ENCODE results near the gene ZNF611.

Gene ZNF611

DNA sequence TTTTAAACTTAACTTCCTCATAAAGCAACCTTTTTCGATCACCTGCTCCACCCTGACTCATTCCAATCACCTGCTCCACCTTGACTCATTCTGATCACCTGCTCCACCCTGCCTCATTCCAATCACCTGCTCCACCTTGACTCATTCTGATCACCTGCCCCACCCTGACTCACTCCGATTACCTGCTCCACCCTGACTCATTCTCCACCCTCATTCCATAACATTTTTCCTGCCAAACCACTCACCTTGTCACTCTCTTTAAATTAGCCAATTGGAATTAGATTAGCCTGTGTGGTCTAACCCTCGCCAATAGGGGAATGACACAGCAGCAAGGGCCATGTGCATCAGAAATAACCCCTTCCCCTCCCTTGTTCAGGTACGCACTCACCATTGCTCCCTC lies 64.8 kb downstream of the ZNF611 start:
- no peaks in the 10 kb centered on the region for H3K4me1 ChIP-seq (ENCODE audit: control insufficient read depth in 1 of 2, insufficient read depth in 2 of 2, low read length in 2 of 2)

DNA sequence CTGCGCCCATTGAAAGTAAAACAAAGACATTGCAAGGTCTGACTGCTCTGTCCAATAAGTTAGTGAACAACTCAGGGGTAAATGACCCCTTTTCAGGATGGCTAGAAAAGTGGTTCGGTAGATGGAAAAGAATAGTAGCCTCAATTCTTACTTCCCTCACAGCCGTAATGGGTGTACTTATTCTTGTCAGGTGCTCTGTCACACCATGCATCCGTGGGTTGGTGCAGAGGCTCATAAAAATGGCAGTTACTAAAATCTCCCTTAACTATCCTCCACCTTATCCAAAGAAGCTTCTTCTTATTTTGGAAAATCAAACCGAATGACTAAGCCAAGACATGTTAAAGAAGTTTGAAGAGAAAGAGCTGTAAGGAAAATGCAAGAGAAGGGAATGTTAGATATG lies 65.3 kb downstream of the ZNF611 start:
- Histone ChIP-seq H3K9me3 (ENCODE audit: control insufficient read depth in 1 of 2, low read length in 2 of 2) (no peaks in the 10 kb centered on the region), H3K4me1 (ENCODE audit: control insufficient read depth in 1 of 2, insufficient read depth in 2 of 2, low read length in 2 of 2) (no peaks in the 10 kb centered on the region), H3K27me3 (ENCODE audit: low read depth, low read length) (no peaks in the 10 kb centered on the region), H3K36me3 (ENCODE audit: control insufficient read depth in 1 of 2, insufficient read depth in 2 of 2, low read length in 2 of 2) (no peaks in the 10 kb centered on the region), H3K4me3 (ENCODE audit: low read depth in 1 of 2, low read length in 2 of 2) (no peak overlapping the region), H3K27ac (ENCODE audit: low read length) (no peak overlapping the region)

More for the DNA sequence above, 64.8 kb downstream of the ZNF611 start:
- H3K27me3 ChIP-seq (ENCODE audit: low read depth, low read length) = no peaks in the 10 kb centered on the region
- no peak overlapping the region for H3K4me3 ChIP-seq (ENCODE audit: low read depth in 1 of 2, low read length in 2 of 2)
- no peaks in the 10 kb centered on the region for H3K36me3 ChIP-seq (ENCODE audit: control insufficient read depth in 1 of 2, insufficient read depth in 2 of 2, low read length in 2 of 2)
- H3K9me3 ChIP-seq (ENCODE audit: control insufficient read depth in 1 of 2, low read length in 2 of 2) = no peaks in the 10 kb centered on the region
- no peak overlapping the region for H3K27ac ChIP-seq (ENCODE audit: low read length)

DNA sequence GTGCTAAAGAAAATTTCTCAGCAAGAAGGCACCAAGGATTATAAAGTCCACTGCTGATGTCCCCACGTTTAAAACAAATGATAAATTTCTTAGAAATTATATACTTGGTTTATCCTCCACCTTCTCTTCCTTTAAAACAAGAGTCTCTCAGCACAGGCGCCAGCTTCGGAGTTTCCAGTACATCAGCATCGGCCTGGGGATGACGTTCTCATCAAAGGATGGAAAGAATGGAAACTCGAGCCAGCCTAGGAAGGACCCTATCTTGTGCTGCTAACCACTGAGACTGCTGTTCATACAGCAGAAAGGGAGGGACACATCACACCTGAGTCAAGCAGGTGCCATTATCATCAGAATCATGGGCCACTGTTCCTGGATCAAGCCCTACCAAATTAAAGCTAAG lies 66.9 kb downstream of the ZNF611 start:
- H3K27ac ChIP-seq (ENCODE audit: low read length) = no peak overlapping the region
- H3K4me3 ChIP-seq (ENCODE audit: low read depth in 1 of 2, low read length in 2 of 2) = no peak overlapping the region
- no peaks in the 10 kb centered on the region for H3K36me3 ChIP-seq (ENCODE audit: control insufficient read depth in 1 of 2, insufficient read depth in 2 of 2, low read length in 2 of 2)
- H3K4me1 ChIP-seq (ENCODE audit: control insufficient read depth in 1 of 2, insufficient read depth in 2 of 2, low read length in 2 of 2) = no peaks in the 10 kb centered on the region
- no peaks in the 10 kb centered on the region for H3K9me3 ChIP-seq (ENCODE audit: control insufficient read depth in 1 of 2, low read length in 2 of 2)
- H3K27me3 ChIP-seq (ENCODE audit: low read depth, low read length) = no peaks in the 10 kb centered on the region

DNA sequence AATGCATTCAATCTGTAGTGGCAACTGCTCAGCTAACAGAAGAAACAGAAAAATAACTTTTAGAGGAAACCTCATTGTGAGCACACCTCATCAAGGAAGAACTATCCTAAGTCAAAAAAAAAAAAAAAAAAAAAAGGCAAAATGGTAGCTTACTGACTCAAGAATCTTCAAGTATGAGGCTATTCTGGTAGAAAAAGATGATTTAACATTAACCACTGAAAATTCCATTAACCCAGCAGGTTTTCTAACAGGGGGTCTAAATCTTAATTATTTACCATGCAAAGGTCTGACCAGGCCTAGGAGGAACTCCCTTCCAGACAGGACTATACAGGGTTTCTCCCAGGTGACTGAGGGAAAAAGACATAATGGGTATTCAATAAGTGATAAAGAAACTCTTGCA lies 68.3 kb downstream of the ZNF611 start:
- H3K27ac ChIP-seq (ENCODE audit: low read length) = no peak overlapping the region
- no peaks in the 10 kb centered on the region for H3K4me1 ChIP-seq (ENCODE audit: control insufficient read depth in 1 of 2, insufficient read depth in 2 of 2, low read length in 2 of 2)
- H3K4me3 ChIP-seq (ENCODE audit: low read depth in 1 of 2, low read length in 2 of 2) = no peak overlapping the region
- no peaks in the 10 kb centered on the region for H3K27me3 ChIP-seq (ENCODE audit: low read depth, low read length)
- H3K36me3 ChIP-seq (ENCODE audit: control insufficient read depth in 1 of 2, insufficient read depth in 2 of 2, low read length in 2 of 2) = no peaks in the 10 kb centered on the region
- H3K9me3 ChIP-seq (ENCODE audit: control insufficient read depth in 1 of 2, low read length in 2 of 2) = no peaks in the 10 kb centered on the region

DNA sequence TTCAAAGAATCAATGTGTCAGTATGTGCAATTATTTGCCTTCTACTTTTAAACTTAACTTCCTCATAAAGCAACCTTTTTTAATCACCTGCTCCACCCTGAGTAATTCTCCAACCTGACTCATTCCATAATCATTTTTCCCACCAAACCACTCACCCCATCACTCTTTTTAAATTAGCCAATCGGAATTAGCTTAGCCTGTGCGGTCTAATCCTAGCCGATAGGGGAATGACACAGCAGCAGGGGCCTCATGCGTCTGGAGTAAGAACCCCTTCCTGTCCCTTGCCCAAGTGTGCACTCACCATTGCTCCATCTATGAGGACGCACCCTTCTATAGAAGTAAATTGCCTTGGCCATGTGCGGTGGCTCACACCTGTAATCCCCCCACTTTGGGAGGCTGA lies 69.3 kb downstream of the ZNF611 start:
- H3K36me3 ChIP-seq (ENCODE audit: control insufficient read depth in 1 of 2, insufficient read depth in 2 of 2, low read length in 2 of 2) = no peaks in the 10 kb centered on the region
- no peaks in the 10 kb centered on the region for H3K9me3 ChIP-seq (ENCODE audit: control insufficient read depth in 1 of 2, low read length in 2 of 2)
- H3K27ac ChIP-seq (ENCODE audit: low read length) = no peak overlapping the region
- no peak overlapping the region for H3K4me3 ChIP-seq (ENCODE audit: low read depth in 1 of 2, low read length in 2 of 2)
- H3K27me3 ChIP-seq (ENCODE audit: low read depth, low read length) = no peaks in the 10 kb centered on the region
- H3K4me1 ChIP-seq (ENCODE audit: control insufficient read depth in 1 of 2, insufficient read depth in 2 of 2, low read length in 2 of 2) = no peaks in the 10 kb centered on the region

DNA sequence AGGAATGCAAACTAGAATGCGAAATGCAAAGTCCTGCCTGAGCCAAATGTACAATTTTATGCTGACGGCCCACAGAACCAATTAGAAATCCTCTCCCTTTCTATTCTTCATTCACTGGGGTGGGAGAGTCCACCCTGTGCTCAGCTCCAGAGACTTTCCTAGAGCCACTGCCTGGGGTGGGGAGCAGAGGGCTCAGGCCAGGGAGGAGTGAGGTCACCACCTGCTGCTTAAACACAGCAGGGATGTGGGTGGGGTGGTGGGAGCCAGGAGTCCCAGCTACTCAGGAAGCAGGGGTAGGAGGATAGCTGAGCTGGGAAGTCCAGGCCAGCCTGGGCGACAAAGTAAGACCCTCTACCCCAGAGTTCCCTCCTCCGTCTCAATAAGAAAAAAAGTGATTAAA lies 69.8 kb downstream of the ZNF611 start:
- Histone ChIP-seq H3K36me3 (ENCODE audit: control insufficient read depth in 1 of 2, insufficient read depth in 2 of 2, low read length in 2 of 2) (peaks cover 0 to 4% of the 10 kb centered on the region in 2 donors), H3K4me1 (ENCODE audit: control insufficient read depth in 1 of 2, insufficient read depth in 2 of 2, low read length in 2 of 2) (no peaks in the 10 kb centered on the region), H3K27ac (ENCODE audit: low read length) (no peak overlapping the region), H3K4me3 (ENCODE audit: low read depth in 1 of 2, low read length in 2 of 2) (no peak overlapping the region), H3K9me3 (ENCODE audit: control insufficient read depth in 1 of 2, low read length in 2 of 2) (no peaks in the 10 kb centered on the region), H3K27me3 (ENCODE audit: low read depth, low read length) (no peaks in the 10 kb centered on the region)

DNA sequence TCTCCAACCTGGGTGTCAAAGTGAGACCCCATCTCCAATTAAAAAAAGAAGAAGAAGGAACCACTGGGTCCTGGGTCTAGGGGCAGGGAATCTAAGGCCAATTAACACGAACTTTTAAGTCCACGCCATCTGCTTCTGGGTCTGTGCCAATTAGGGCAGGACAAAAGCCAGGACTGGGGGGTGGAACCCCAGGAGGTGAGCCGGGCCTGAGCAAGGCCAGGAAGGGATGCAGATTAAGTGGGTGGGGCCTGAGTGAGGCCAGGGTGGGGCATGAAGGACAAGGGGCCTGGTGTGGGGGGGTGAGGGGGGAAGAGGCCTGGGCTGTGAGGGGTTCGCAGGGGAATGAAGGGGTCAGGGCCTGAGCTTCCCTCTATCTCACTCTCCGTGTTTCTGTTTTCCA lies 70.4 kb downstream of the ZNF611 start:
- Histone ChIP-seq H3K36me3 (ENCODE audit: control insufficient read depth in 1 of 2, insufficient read depth in 2 of 2, low read length in 2 of 2) (peaks cover 1 to 7% of the 10 kb centered on the region in 2 donors), H3K27ac (ENCODE audit: low read length) (no peak overlapping the region), H3K27me3 (ENCODE audit: low read depth, low read length) (no peaks in the 10 kb centered on the region)

DNA sequence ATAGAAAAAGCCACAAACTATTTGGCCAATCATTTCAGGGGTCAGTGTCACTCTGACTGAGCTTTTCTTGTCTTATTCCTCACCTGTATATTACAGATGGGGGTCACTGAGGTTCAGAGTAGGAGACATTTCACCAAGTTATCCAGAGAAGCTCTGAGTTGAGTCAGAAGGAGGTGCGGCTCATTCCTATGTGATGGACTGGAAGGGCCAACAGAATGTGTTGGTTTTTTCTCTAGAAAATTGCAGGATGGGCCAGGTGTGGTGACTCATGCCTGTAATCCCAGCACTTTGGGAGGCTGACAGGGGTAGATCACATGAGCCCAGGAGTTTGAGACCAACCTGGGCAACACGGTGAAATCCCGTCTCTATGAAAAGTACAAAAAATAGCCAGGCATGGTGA lies 72.2 kb downstream of the ZNF611 start:
- Histone ChIP-seq H3K4me1 (ENCODE audit: control insufficient read depth in 1 of 2, insufficient read depth in 2 of 2, low read length in 2 of 2) (no peaks in the 10 kb centered on the region), H3K36me3 (ENCODE audit: control insufficient read depth in 1 of 2, insufficient read depth in 2 of 2, low read length in 2 of 2) (peaks cover 11 to 16% of the 10 kb centered on the region in 2 donors), H3K27me3 (ENCODE audit: low read depth, low read length) (no peaks in the 10 kb centered on the region), H3K4me3 (ENCODE audit: low read depth in 1 of 2, low read length in 2 of 2) (no peak overlapping the region), H3K9me3 (ENCODE audit: control insufficient read depth in 1 of 2, low read length in 2 of 2) (no peaks in the 10 kb centered on the region), H3K27ac (ENCODE audit: low read length) (no peak overlapping the region)

More for the DNA sequence above, 70.4 kb downstream of the ZNF611 start:
- Histone ChIP-seq H3K9me3 (ENCODE audit: control insufficient read depth in 1 of 2, low read length in 2 of 2) (no peaks in the 10 kb centered on the region), H3K4me3 (ENCODE audit: low read depth in 1 of 2, low read length in 2 of 2) (no peak overlapping the region), H3K4me1 (ENCODE audit: control insufficient read depth in 1 of 2, insufficient read depth in 2 of 2, low read length in 2 of 2) (no peaks in the 10 kb centered on the region)

DNA sequence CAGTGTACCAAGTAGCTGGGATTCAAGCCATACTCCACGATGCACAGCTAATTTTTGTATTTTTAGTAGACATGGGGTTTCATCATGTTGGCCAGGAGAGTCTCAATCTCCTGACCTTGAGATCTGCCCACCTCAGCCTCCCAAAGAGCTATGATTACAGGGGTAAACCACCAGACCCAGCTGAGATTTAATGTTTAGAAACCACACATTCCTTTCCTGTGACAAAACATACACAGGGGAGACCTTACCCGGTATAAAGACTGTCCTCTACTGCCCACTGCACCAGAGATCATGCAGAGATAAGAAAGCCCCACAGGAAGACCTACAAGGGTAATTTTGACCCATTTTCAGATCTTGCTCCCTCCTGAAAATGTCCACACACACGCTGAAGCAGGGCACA lies 73.9 kb downstream of the ZNF611 start:
- Histone ChIP-seq H3K4me3 (ENCODE audit: low read depth in 1 of 2, low read length in 2 of 2) (no peak overlapping the region), H3K27me3 (ENCODE audit: low read depth, low read length) (no peaks in the 10 kb centered on the region), H3K9me3 (ENCODE audit: control insufficient read depth in 1 of 2, low read length in 2 of 2) (no peaks in the 10 kb centered on the region), H3K27ac (ENCODE audit: low read length) (no peak overlapping the region), H3K36me3 (ENCODE audit: control insufficient read depth in 1 of 2, insufficient read depth in 2 of 2, low read length in 2 of 2) (peaks cover 11 to 16% of the 10 kb centered on the region in 2 donors), H3K4me1 (ENCODE audit: control insufficient read depth in 1 of 2, insufficient read depth in 2 of 2, low read length in 2 of 2) (no peaks in the 10 kb centered on the region)

DNA sequence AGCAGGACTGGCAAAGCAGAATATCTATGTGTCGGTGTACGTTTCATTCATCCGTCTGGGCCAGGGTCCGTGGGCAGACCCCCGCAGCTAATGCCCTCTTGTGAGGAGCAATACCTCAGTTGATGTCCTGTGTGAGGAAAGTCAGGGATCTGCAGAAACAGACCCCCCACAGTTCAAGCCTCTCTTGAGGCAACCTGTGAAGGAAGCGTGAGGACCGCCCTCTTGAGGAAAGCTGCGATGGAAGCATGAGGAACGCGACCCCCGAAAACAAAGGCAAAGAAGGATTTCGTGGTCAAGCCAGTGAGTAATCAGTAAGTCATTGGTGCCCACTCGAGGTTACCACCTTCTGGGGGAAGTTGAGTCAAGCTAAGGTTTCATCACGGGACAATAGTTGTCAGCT lies 75.8 kb downstream of the ZNF611 start:
- Histone ChIP-seq H3K9me3 (ENCODE audit: control insufficient read depth in 1 of 2, low read length in 2 of 2) (no peaks in the 10 kb centered on the region), H3K27ac (ENCODE audit: low read length) (no peak overlapping the region), H3K36me3 (ENCODE audit: control insufficient read depth in 1 of 2, insufficient read depth in 2 of 2, low read length in 2 of 2) (peaks cover 12 to 33% of the 10 kb centered on the region in 2 donors), H3K4me1 (ENCODE audit: control insufficient read depth in 1 of 2, insufficient read depth in 2 of 2, low read length in 2 of 2) (no peaks in the 10 kb centered on the region), H3K27me3 (ENCODE audit: low read depth, low read length) (no peaks in the 10 kb centered on the region), H3K4me3 (ENCODE audit: low read depth in 1 of 2, low read length in 2 of 2) (no peak overlapping the region)

DNA sequence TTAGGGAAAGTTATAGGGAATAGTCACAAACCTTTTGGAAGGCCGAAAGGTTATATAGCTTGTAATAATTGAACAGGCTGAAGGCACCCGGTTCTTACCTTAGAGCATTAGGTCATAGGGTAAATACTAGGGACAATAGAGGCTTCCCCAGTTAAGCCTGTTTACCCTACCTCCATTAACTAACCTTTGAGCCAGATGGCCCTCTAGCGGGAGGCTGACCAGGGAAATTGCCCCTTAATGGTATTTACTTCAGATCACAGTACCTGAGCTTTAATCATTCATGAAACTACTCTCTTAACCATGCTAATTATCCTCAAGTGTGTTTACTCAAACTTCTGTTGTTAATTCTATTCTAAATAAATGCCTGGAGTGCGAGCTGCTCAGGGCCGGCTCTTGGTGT lies 76.2 kb downstream of the ZNF611 start:
- H3K36me3 ChIP-seq (ENCODE audit: control insufficient read depth in 1 of 2, insufficient read depth in 2 of 2, low read length in 2 of 2) = peaks cover 16 to 37% of the 10 kb centered on the region in 2 donors
- H3K4me3 ChIP-seq (ENCODE audit: low read depth in 1 of 2, low read length in 2 of 2) = no peak overlapping the region
- H3K4me1 ChIP-seq (ENCODE audit: control insufficient read depth in 1 of 2, insufficient read depth in 2 of 2, low read length in 2 of 2) = no peaks in the 10 kb centered on the region
- no peak overlapping the region for H3K27ac ChIP-seq (ENCODE audit: low read length)
- H3K9me3 ChIP-seq (ENCODE audit: control insufficient read depth in 1 of 2, low read length in 2 of 2) = no peaks in the 10 kb centered on the region
- H3K27me3 ChIP-seq (ENCODE audit: low read depth, low read length) = no peaks in the 10 kb centered on the region

DNA sequence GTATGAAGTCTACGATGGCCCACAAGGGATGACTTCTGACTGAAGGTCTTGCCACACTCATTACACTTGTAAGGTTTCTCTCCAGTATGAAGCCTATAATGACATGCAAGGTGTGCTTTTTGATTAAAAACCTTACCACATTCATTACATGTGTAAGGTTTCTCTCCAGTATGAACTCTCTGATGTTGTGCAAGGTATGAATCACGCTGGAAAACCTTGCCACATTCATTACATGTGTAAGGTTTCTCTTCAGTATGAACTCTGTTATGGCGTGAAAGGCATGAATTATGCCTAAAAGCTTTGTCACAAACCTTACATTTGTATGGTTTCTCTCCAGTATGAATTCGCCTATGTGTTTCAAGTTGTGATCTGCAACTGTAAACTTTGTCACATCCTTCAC lies 81.7 kb downstream of the ZNF611 start:
- no peak overlapping the region for H3K4me3 ChIP-seq (ENCODE audit: low read depth in 1 of 2, low read length in 2 of 2)
- no peaks in the 10 kb centered on the region for H3K4me1 ChIP-seq (ENCODE audit: control insufficient read depth in 1 of 2, insufficient read depth in 2 of 2, low read length in 2 of 2)
- no peak overlapping the region for H3K27ac ChIP-seq (ENCODE audit: low read length)
- H3K9me3 ChIP-seq (ENCODE audit: control insufficient read depth in 1 of 2, low read length in 2 of 2) = no peaks in the 10 kb centered on the region
- no peaks in the 10 kb centered on the region for H3K27me3 ChIP-seq (ENCODE audit: low read depth, low read length)
- peaks cover 12 to 43% of the 10 kb centered on the region in 2 donors for H3K36me3 ChIP-seq (ENCODE audit: control insufficient read depth in 1 of 2, insufficient read depth in 2 of 2, low read length in 2 of 2)
